Panc1 (cell line): ENCODE measurements around the gene RAB23.

Experiments
- POLR2AphosphoS5 ChIP-seq: IDR thresholded peaks from 2 replicates; pipeline ENCODE4 v1.6.1; 2012; ENCODE audit warnings: mild to moderate bottlenecking, low read depth, low read length, moderate library complexity
- TCF7L2 ChIP-seq: IDR thresholded peaks from 2 replicates; pipeline ENCODE4 v1.6.1; 2011; ENCODE audit warnings: mild to moderate bottlenecking, low read depth, low read length, inconsistent platforms
- TF ChIP-seq, protein P1 (sequence below): fragments of 450-650 bp; IDR thresholded peaks from 2 replicates; pipeline ENCODE4 v1.5.1; 2017; ENCODE audit warnings: mild to moderate bottlenecking

DNA sequence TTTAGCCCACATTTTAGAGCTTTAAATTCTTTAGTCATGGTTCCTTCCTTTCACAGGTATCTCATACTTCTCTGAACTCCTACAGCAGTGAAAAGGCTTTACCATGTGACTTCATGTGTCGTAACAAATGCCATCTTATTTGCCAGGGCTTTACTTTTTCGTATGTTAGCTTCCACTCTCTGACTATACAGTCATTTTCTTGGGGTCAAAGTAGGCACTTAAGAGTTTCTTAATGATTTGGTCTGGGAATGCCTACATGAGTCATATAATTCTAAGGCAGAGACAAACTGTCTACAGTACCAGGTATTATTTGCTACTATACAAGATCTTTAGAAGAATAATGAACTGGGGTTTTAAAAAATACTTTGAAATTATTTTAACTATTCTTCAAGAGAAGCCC lies 15.0 kb downstream of the RAB23 start:
- TF ChIP-seq POLR2AphosphoS5 (no peak), TCF7L2 (no peak)
- TF ChIP-seq, protein P1, sequence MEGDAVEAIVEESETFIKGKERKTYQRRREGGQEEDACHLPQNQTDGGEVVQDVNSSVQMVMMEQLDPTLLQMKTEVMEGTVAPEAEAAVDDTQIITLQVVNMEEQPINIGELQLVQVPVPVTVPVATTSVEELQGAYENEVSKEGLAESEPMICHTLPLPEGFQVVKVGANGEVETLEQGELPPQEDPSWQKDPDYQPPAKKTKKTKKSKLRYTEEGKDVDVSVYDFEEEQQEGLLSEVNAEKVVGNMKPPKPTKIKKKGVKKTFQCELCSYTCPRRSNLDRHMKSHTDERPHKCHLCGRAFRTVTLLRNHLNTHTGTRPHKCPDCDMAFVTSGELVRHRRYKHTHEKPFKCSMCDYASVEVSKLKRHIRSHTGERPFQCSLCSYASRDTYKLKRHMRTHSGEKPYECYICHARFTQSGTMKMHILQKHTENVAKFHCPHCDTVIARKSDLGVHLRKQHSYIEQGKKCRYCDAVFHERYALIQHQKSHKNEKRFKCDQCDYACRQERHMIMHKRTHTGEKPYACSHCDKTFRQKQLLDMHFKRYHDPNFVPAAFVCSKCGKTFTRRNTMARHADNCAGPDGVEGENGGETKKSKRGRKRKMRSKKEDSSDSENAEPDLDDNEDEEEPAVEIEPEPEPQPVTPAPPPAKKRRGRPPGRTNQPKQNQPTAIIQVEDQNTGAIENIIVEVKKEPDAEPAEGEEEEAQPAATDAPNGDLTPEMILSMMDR = no peak
